Measurements from ENCODE around the gene UBL4A. TPM values are rescaled to one million over a fixed set of nuclear protein-coding genes. Genes with fewer than 3 reads are reported as not detected.
A peak's percentile ranks its signal among the peaks of the same experiment; 100 is the strongest.

The UBL4A gene
- total and polyA plus RNA-seq, 2 of the 13 experiments (the other 11 are each of a cell fraction or from before 2014, with no cell fraction given) = 16.8 to 25.5 TPM

DNA sequence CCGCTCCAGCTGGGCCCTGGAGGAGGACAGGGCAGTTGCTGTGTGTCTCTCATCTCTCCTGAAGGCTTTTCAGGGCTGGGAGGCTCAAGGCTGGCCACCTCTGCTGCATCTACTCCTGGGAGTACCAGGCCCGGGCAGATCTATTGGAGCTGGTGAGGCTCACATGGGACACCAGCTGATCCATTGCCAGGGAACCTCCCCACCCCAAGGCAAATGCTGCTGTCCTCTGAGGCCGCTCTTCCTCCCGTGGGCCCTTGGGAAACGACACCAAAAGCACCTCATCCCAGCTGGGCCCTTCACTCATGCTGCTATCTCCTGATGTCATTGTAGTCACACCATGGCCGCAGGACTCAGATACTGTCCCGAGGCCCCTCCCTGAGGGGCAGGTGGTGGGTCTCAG lies 3.6 kb downstream of the UBL4A start (continued):
- no peak for TF ChIP-seq JARID2 (CRISPR knock-in tag; IDR thresholded peaks at IDR 0.05; ENCODE audit: insufficient replicate concordance)
- TF ChIP-seq, protein P1, sequence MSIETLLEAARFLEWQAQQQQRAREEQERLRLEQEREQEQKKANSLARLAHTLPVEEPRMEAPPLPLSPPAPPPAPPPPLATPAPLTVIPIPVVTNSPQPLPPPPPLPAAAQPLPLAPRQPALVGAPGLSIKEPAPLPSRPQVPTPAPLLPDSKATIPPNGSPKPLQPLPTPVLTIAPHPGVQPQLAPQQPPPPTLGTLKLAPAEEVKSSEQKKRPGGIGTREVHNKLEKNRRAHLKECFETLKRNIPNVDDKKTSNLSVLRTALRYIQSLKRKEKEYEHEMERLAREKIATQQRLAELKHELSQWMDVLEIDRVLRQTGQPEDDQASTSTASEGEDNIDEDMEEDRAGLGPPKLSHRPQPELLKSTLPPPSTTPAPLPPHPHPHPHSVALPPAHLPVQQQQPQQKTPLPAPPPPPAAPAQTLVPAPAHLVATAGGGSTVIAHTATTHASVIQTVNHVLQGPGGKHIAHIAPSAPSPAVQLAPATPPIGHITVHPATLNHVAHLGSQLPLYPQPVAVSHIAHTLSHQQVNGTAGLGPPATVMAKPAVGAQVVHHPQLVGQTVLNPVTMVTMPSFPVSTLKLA (IDR thresholded peaks at IDR 0.05) = no peak
- no peak for TF ChIP-seq FOXO1 (CRISPR knock-in tag; IDR thresholded peaks at IDR 0.05)
- no peak for TF ChIP-seq ESRRA (CRISPR knock-in tag; IDR thresholded peaks at IDR 0.05; ENCODE audit: low read depth)
- TF ChIP-seq GATAD2A (CRISPR knock-in tag; IDR thresholded peaks at IDR 0.05) = no peak

- DNase-seq (ENCODE audit: low spot score) (no peak), FAIRE-seq (no peak), ATAC-seq (no peak)
- in situ Hi-C loops (cut with HindIII; ENCODE audit: extremely low pct_ligation_motif_present, low pct_unique_long_range_greater_than_20kb) = loop anchor here (5.0 kb wide), 1 partner anchor 35 kb away; the partner anchor contains the start of gene FAM3A
- BruUV-seq (replicated peaks) = no TSS peak
- Histone ChIP-seq H3K4me1 (ENCODE audit: insufficient read depth, low read length) (peaks cover 26% of the 10 kb centered on the region), H2AFZ (ENCODE audit: low read length) (no peak overlapping the region), H4K20me1 (ENCODE audit: insufficient read depth, low read length) (no peaks in the 10 kb centered on the region), H3K27me3 (ENCODE audit: control insufficient read depth in 1 of 2, insufficient read depth in 2 of 2, low read length in 2 of 2) (no peaks in the 10 kb centered on the region), H3K79me2 (ENCODE audit: insufficient read depth, low read length) (no peaks in the 10 kb centered on the region), H3K4me3 (replicated peaks in 1 of 3; ENCODE audit: insufficient read depth in 1 of 3, low read depth in 2 of 3, low read length in 3 of 3) (no peak overlapping the region), H3K9ac (ENCODE audit: insufficient read depth, low read depth, low read length) (no peak overlapping the region), H3K27ac (ENCODE audit: extremely low read length, insufficient read depth, low read length) (no peak overlapping the region), H3K36me3 (replicated peaks in 1 of 2; ENCODE audit: control insufficient read depth in 1 of 2, insufficient read depth in 2 of 2, low read length in 2 of 2) (no peaks in the 10 kb centered on the region; a peak in 1 of 5 replicates), H3K9me3 (ENCODE audit: low read length) (no peaks in the 10 kb centered on the region), H3K4me2 (ENCODE audit: low read depth, low read length) (peak overlapping the region; percentile 12; the same call in 1 of the 2 replicates)
- CTCF ChIA-PET (ENCODE audit: low intra/inter-chr PET ratio, low total read pairs) = no interaction called here
- TF ChIP-seq USF2 (IDR thresholded peaks at IDR 0.05; ENCODE audit: low read depth, low read length) (peak; percentile 21; the same call in 1 of the 2 replicates), USF2 (CRISPR knock-in tag; IDR thresholded peaks at IDR 0.05; ENCODE audit: borderline replicate concordance) (no peak), CTCF (CRISPR knock-in tag; IDR thresholded peaks at IDR 0.05) (peak; percentile 19), IRX3 (CRISPR knock-in tag; IDR thresholded peaks at IDR 0.05; ENCODE audit: borderline replicate concordance, low read depth) (no peak), ZNF550 (CRISPR knock-in tag; IDR thresholded peaks at IDR 0.05; ENCODE audit: borderline replicate concordance) (no peak), RAD51 (IDR thresholded peaks at IDR 0.05; ENCODE audit: borderline replicate concordance) (peak; percentile 52; the same call in 1 of the 2 replicates)
- intact Hi-C loops (cut with micrococcal nuclease; ENCODE audit: unreplicated experiment) = no loop called here
- POLR2A ChIA-PET = interaction anchor here (2.3 kb wide), 1 partner anchor 8 kb away, joined by 11 read pairs; the partner anchor contains the start of gene SLC10A3
- WGBS (ENCODE audit: low lambda C conversion rate) = 45% methylated on average over 9 of the region's 14 CpGs
These were observed 4.4 kb downstream of the UBL4A start for GRCh38 chrX:154481911-154482601.
